Measurements from ENCODE around the gene CHRM5. TPM values are rescaled to one million over a fixed set of nuclear protein-coding genes. Genes with fewer than 3 reads are reported as not detected.

Gene CHRM5
- polyA plus RNA-seq, 3 donors from 2014 or later: not detected

- H3K27me3 Mint-ChIP-seq (ENCODE audit: low read depth in 3 of 3): peaks cover 4 to 10% (median 9%) of the 10 kb centered on the region in 3 donors
- H3K27ac Mint-ChIP-seq: peak overlapping the region; percentile 96 to 99 (median 98)
- DNase-seq: no peak
- H3K4me1 Mint-ChIP-seq: peaks cover 36 to 56% of the 10 kb centered on the region in 2 donors
- H3K36me3 Mint-ChIP-seq: peaks cover 5 to 12% (median 8%) of the 10 kb centered on the region in 3 donors
- H3K9me3 Mint-ChIP-seq: peaks cover 0 to 7% (median 0%) of the 10 kb centered on the region in 6 donors
- peak overlapping the region; percentile 95 to 99 (median 97) for H3K4me3 Mint-ChIP-seq
These were observed 134.1 kb downstream of the CHRM5 start for GRCh38 chr15:34102175-34102925.

GRCh38 chr15:34106423-34106822 lies 138.1 kb downstream of the CHRM5 start:
- Mint-ChIP-seq H3K4me1 (peaks cover 16 to 22% of the 10 kb centered on the region in 2 donors), H3K27ac (no peak overlapping the region), H3K9me3 (peaks cover 0 to 7% (median 0%) of the 10 kb centered on the region in 6 donors), H3K36me3 (peaks cover 5 to 12% (median 8%) of the 10 kb centered on the region in 3 donors), H3K4me3 (no peak overlapping the region), H3K27me3 (ENCODE audit: low read depth in 3 of 3) (peaks cover 4 to 9% (median 6%) of the 10 kb centered on the region in 3 donors)
- DNase-seq: no peak

GRCh38 chr15:34107315-34107714 lies 139.0 kb downstream of the CHRM5 start:
- Mint-ChIP-seq H3K36me3 (peaks cover 5 to 10% (median 8%) of the 10 kb centered on the region in 3 donors), H3K27ac (no peak overlapping the region), H3K27me3 (ENCODE audit: low read depth in 3 of 3) (peaks cover 0 to 2% (median 0%) of the 10 kb centered on the region in 3 donors), H3K9me3 (peaks cover 0 to 7% (median 0%) of the 10 kb centered on the region in 6 donors), H3K4me3 (no peak overlapping the region), H3K4me1 (peaks cover 8 to 14% of the 10 kb centered on the region in 2 donors)
- DNase-seq: no peak

GRCh38 chr15:34109797-34110663 lies 141.7 kb downstream of the CHRM5 start:
- peaks cover 0 to under 1% of the 10 kb centered on the region in 2 donors for H3K4me1 Mint-ChIP-seq
- peak in 1 of 3 donors; percentile 8 for DNase-seq
- no peaks in the 10 kb centered on the region for H3K9me3 Mint-ChIP-seq
- peaks cover 0 to 5% (median 2%) of the 10 kb centered on the region in 3 donors for H3K27me3 Mint-ChIP-seq (ENCODE audit: low read depth in 3 of 3)
- peak overlapping the region in 1 of 6 donors; percentile 8 for H3K27ac Mint-ChIP-seq
- no peak overlapping the region for H3K4me3 Mint-ChIP-seq
- H3K36me3 Mint-ChIP-seq: peaks cover 2 to 4% (median 2%) of the 10 kb centered on the region in 3 donors

- peaks cover 0 to under 1% (median 0%) of the 10 kb centered on the region in 3 donors for H3K36me3 Mint-ChIP-seq
- H3K27me3 Mint-ChIP-seq (ENCODE audit: low read depth in 3 of 3): peaks cover 0 to 8% (median 2%) of the 10 kb centered on the region in 3 donors
- H3K9me3 Mint-ChIP-seq: no peaks in the 10 kb centered on the region
- H3K4me1 Mint-ChIP-seq: no peaks in the 10 kb centered on the region
- no peak overlapping the region for H3K27ac Mint-ChIP-seq
- DNase-seq: no peak
- no peak overlapping the region for H3K4me3 Mint-ChIP-seq
These were observed 143.2 kb downstream of the CHRM5 start for GRCh38 chr15:34111488-34111887.

- Mint-ChIP-seq H3K36me3 (no peaks in the 10 kb centered on the region), H3K27me3 (ENCODE audit: low read depth in 3 of 3) (peaks cover 2 to 15% (median 3%) of the 10 kb centered on the region in 3 donors), H3K4me3 (no peak overlapping the region), H3K4me1 (no peaks in the 10 kb centered on the region), H3K9me3 (no peaks in the 10 kb centered on the region), H3K27ac (no peak overlapping the region)
- no peak for DNase-seq
These were observed 145.9 kb downstream of the CHRM5 start for GRCh38 chr15:34114215-34114614.

- no peak overlapping the region for H3K4me3 Mint-ChIP-seq
- no peaks in the 10 kb centered on the region for H3K36me3 Mint-ChIP-seq
- H3K27me3 Mint-ChIP-seq (ENCODE audit: low read depth in 3 of 3): peaks cover 3 to 17% (median 3%) of the 10 kb centered on the region in 3 donors
- H3K27ac Mint-ChIP-seq: no peak overlapping the region
- DNase-seq: no peak
- H3K4me1 Mint-ChIP-seq: no peaks in the 10 kb centered on the region
- H3K9me3 Mint-ChIP-seq: no peaks in the 10 kb centered on the region
These were observed 146.4 kb downstream of the CHRM5 start for GRCh38 chr15:34114739-34115138.

GRCh38 chr15:34116620-34117019 lies 148.3 kb downstream of the CHRM5 start:
- peaks cover 0 to 2% (median 0%) of the 10 kb centered on the region in 6 donors for H3K9me3 Mint-ChIP-seq
- H3K36me3 Mint-ChIP-seq: peaks cover 0 to 4% (median 0%) of the 10 kb centered on the region in 3 donors
- H3K4me1 Mint-ChIP-seq: no peaks in the 10 kb centered on the region

More at GRCh38 chr15:34116620-34117019, 148.3 kb downstream of the CHRM5 start:
- Mint-ChIP-seq H3K4me3 (no peak overlapping the region), H3K27me3 (ENCODE audit: low read depth in 3 of 3) (peaks cover 5 to 23% (median 8%) of the 10 kb centered on the region in 3 donors), H3K27ac (no peak overlapping the region)
- no peak for DNase-seq

Other genes starting within 250 kb of the CHRM5 start
- gene AVEN, start 70.7 kb downstream of the CHRM5 start, polyA plus RNA-seq: 10 to 100 TPM in 2 of 3 donors, 1 to 10 TPM in 1; 7.6 to 17.3 (median 14.1) TPM
- gene EMC7, start 133.4 kb downstream of the CHRM5 start, polyA plus RNA-seq: 100 to 1,000 TPM; 132 to 209 (median 169) TPM
- under 1 TPM; 0.53 to 0.90 (median 0.87) TPM for gene PGBD4, start 133.6 kb downstream of the CHRM5 start, polyA plus RNA-seq
- gene KATNBL1, start 241.6 kb downstream of the CHRM5 start, polyA plus RNA-seq: 10 to 100 TPM; 24.7 to 30.5 (median 26.9) TPM